Kidney (tissue), 14 donors: ENCODE data around the gene PIK3AP1. TPM values are rescaled to one million over a fixed set of nuclear protein-coding genes. Genes with fewer than 3 reads are reported as not detected.

ENCODE experiments used
- DNase-seq, 5 donors: peaks; one replicate each; pipeline ENCODE4 v3.0.0-alpha.2; 2013 to 2020
- FAIRE-seq: peaks from 2 replicates; lab custom pipeline; 2012; peaks lifted over from hg19 to GRCh38; lab: Jason Lieb, UNC
- H3K27ac ChIP-seq, 2 donors: one replicate each; pipeline ENCODE4 v1.7.0; 2013; ENCODE audit warnings: low read depth in 2 of 2, low read length in 2 of 2, inconsistent platforms in 1 of 2
- H3K27me3 ChIP-seq: one replicate; pipeline ENCODE4 v1.7.1; 2013; ENCODE audit warnings: low read length, inconsistent platforms; ENCODE audit not compliant: control insufficient read depth, insufficient read depth
- H3K36me3 ChIP-seq, 3 donors: one replicate each; pipeline versions ENCODE4 v1.7.0 to v1.7.1; 2013; ENCODE audit warnings: low read length in 3 of 3, control low read depth in 1 of 3, inconsistent platforms in 1 of 3; ENCODE audit not compliant: insufficient read depth in 3 of 3, control insufficient read depth in 2 of 3
- H3K4me1 ChIP-seq, 3 donors: one replicate each; pipeline versions ENCODE4 v1.7.0 to v1.7.1; 2013; ENCODE audit warnings: low read length in 3 of 3, inconsistent platforms in 1 of 3, low read depth in 1 of 3; ENCODE audit not compliant: control insufficient read depth in 2 of 3, insufficient read depth in 2 of 3
- H3K4me3 ChIP-seq, 3 donors: one replicate each; pipeline versions ENCODE4 v1.7.0 to v1.8.1; 2013; ENCODE audit warnings: low read length in 3 of 3, control low read depth in 1 of 3, inconsistent platforms in 1 of 3
- H3K9ac ChIP-seq, 3 donors: one replicate each; pipeline versions ENCODE4 v1.7.0 to v1.7.1; 2013; ENCODE audit warnings: low read length in 3 of 3, control low read depth in 1 of 3, inconsistent platforms in 1 of 3
- H3K9me3 ChIP-seq, 3 donors: one replicate each; pipeline versions ENCODE4 v1.7.0 to v1.7.1; 2013; ENCODE audit warnings: low read length in 3 of 3, control low read depth in 1 of 3, inconsistent platforms in 1 of 3; ENCODE audit not compliant: control insufficient read depth in 2 of 3, insufficient read depth in 1 of 3
- CTCF ChIP-seq: IDR thresholded peaks from 3 replicates; pipeline ENCODE4 v1.5.1; 2012; ENCODE audit warnings: mild to moderate bottlenecking, moderate library complexity, borderline replicate concordance; ENCODE audit not compliant: insufficient read depth; ENCODE audit errors: extremely low read depth
- intact Hi-C: fragments of 100-400 bp; cut with DNase I; formaldehyde crosslinking; loops from one replicate; pipeline ENCODE4 v1.11.1; 2022
- polyA plus RNA-seq: library from polyadenylated mRNA; stranded (reverse); fragments of 350-450 nt; fragmentation: Illumina TruSeq; extraction: RNeasy Lipid Tissue Mini Kit (QIAGEN cat#74804); gene quantifications from one replicate; pipeline ENCODE4 v1.2.3, GENCODE V29; 2014; ENCODE audit warnings: low read depth, low replicate concordance; ENCODE audit not compliant: insufficient read depth
- total RNA-seq: library from RNA; stranded (reverse); fragmentation: NEBNext Ultra II Directional; extraction: Animal tissue kit (Norgen Biotek cat#: 25700); gene quantifications from one replicate; pipeline ENCODE4 v1.2.1, GENCODE V29; 2021
- donor health status: control.
- donor health status: control.
- donor health status: control.
- donor health status: control.
- donor health status: control.
- donor health status: DM: yes; HTN: yes; CAD: no.
- donor health status: Normal renal cell carcinoma (clear cell type).

PIK3AP1 gene
- total and polyA plus RNA-seq, 2 donors from 2014 or later = 6.5 to 28.4 TPM

- H3K4me1 ChIP-seq = peaks cover 0 to 6% (median 0%) of the 10 kb centered on the region in 3 donors
- intact Hi-C loops = no loop called here
- H3K9ac ChIP-seq = no peak overlapping the region
- H3K27ac ChIP-seq = no peak overlapping the region
- H3K36me3 ChIP-seq = peaks cover 0 to 3% (median 3%) of the 10 kb centered on the region in 3 donors
- TF ChIP-seq CTCF = no peak
- DNase-seq (no peak), FAIRE-seq (no peak)
- no peak overlapping the region for H3K4me3 ChIP-seq
- no peaks in the 10 kb centered on the region for H3K9me3 ChIP-seq
- H3K27me3 ChIP-seq = no peaks in the 10 kb centered on the region
Measured at GRCh38 chr10:96565774-96566173, 154.5 kb downstream of the PIK3AP1 start.

- TF ChIP-seq CTCF = no peak
- no peak for DNase-seq
- Histone ChIP-seq H3K36me3 (peaks cover 8 to 11% (median 9%) of the 10 kb centered on the region in 3 donors), H3K9me3 (no peaks in the 10 kb centered on the region), H3K4me3 (no peak overlapping the region), H3K9ac (no peak overlapping the region), H3K4me1 (peaks cover 0 to 6% (median 0%) of the 10 kb centered on the region in 3 donors), H3K27me3 (no peaks in the 10 kb centered on the region), H3K27ac (no peak overlapping the region)
- intact Hi-C loops = no loop called here
- peak; percentile 29 for FAIRE-seq
Measured at GRCh38 chr10:96560966-96561887, 159.1 kb downstream of the PIK3AP1 start.

- no peak overlapping the region for H3K27ac ChIP-seq
- peaks cover 8 to 11% (median 9%) of the 10 kb centered on the region in 3 donors for H3K36me3 ChIP-seq
- no peak overlapping the region for H3K4me3 ChIP-seq
- TF ChIP-seq CTCF = no peak
- H3K9me3 ChIP-seq = no peaks in the 10 kb centered on the region
- no peaks in the 10 kb centered on the region for H3K27me3 ChIP-seq
- H3K4me1 ChIP-seq = peaks cover 0 to 6% (median 0%) of the 10 kb centered on the region in 3 donors
- H3K9ac ChIP-seq = no peak overlapping the region
- FAIRE-seq (no peak), DNase-seq (no peak)
- intact Hi-C loops = no loop called here
Measured at GRCh38 chr10:96560489-96560888, 159.8 kb downstream of the PIK3AP1 start.
